SK-N-SH (cell line): ENCODE data around the gene PRRT1B.

ENCODE experiments used
- EZH2phosphoT487 ChIP-seq: fragments of 200-600 bp; sonication (generic); IDR thresholded peaks from 2 replicates; pipeline ENCODE4 v1.6.1; 2017; ENCODE audit warnings: low read depth, mixed run types, mild to moderate bottlenecking, antibody characterized with exemption, moderate library complexity, borderline replicate concordance
- NFIC ChIP-seq: IDR thresholded peaks from 2 replicates; pipeline ENCODE4 v1.4.0; 2012; ENCODE audit warnings: borderline replicate concordance
- POLR2AphosphoS5 ChIP-seq: IDR thresholded peaks from 2 replicates; pipeline ENCODE4 v1.6.1; 2012; ENCODE audit warnings: low read depth, low read length
- RFX5 ChIP-seq: IDR thresholded peaks from 2 replicates; pipeline ENCODE4 v1.6.1; 2012; ENCODE audit warnings: mild to moderate bottlenecking, improper control_type of control experiment, low read length
- TAF1 ChIP-seq: IDR thresholded peaks from 2 replicates; pipeline ENCODE4 v1.6.1; 2012; ENCODE audit warnings: low read depth, mild to moderate bottlenecking, low read length, moderate library complexity, borderline replicate concordance
- TF ChIP-seq, protein P1 (sequence below): fragments of 200-600 bp; sonication (generic); IDR thresholded peaks from 2 replicates; pipeline ENCODE4 v1.6.1; 2017; ENCODE audit warnings: antibody characterized with exemption, mild to moderate bottlenecking, moderate library complexity
- TF ChIP-seq, protein P2 (sequence below): fragments of 150-350 bp; IDR thresholded peaks from 2 replicates; pipeline ENCODE4 v1.6.1; 2017; ENCODE audit warnings: antibody characterized with exemption, low read length, low read depth, borderline replicate concordance
- TF ChIP-seq, protein P3 (sequence below): IDR thresholded peaks from 2 replicates; pipeline ENCODE4 v1.4.0; 2012; ENCODE audit warnings: low read depth

DNA sequence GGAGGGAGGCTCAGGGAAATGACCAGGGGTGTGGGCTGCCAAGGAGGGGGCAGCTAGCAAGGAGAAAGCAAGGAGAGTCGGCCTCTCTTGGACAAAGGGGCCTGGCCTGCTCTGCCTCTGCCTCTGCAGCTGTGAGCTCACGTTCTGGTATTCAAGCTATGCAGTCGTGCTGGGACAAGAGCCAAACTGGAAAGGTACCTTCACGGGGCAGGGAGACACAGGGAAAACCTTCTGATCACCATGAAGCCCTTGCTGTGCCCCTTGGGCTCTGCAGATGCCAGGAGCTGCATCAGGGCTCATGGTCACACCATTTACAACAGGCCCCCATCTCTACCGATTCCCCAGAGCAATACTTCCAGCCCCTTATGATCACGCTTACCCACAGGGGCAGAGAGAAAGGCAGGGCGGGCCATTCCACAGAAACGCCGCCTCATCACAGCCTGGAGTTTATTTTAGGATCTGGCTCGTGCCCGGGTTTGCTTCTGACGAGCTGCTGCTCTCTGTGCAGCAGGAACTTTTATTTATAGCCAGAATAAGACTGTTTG is 63.2 kb downstream of the PRRT1B start:
- TF ChIP-seq, protein P1, sequence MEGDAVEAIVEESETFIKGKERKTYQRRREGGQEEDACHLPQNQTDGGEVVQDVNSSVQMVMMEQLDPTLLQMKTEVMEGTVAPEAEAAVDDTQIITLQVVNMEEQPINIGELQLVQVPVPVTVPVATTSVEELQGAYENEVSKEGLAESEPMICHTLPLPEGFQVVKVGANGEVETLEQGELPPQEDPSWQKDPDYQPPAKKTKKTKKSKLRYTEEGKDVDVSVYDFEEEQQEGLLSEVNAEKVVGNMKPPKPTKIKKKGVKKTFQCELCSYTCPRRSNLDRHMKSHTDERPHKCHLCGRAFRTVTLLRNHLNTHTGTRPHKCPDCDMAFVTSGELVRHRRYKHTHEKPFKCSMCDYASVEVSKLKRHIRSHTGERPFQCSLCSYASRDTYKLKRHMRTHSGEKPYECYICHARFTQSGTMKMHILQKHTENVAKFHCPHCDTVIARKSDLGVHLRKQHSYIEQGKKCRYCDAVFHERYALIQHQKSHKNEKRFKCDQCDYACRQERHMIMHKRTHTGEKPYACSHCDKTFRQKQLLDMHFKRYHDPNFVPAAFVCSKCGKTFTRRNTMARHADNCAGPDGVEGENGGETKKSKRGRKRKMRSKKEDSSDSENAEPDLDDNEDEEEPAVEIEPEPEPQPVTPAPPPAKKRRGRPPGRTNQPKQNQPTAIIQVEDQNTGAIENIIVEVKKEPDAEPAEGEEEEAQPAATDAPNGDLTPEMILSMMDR = no peak
- TF ChIP-seq, protein P2, sequence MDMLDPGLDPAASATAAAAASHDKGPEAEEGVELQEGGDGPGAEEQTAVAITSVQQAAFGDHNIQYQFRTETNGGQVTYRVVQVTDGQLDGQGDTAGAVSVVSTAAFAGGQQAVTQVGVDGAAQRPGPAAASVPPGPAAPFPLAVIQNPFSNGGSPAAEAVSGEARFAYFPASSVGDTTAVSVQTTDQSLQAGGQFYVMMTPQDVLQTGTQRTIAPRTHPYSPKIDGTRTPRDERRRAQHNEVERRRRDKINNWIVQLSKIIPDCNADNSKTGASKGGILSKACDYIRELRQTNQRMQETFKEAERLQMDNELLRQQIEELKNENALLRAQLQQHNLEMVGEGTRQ = no peak
- TF ChIP-seq, protein P3, sequence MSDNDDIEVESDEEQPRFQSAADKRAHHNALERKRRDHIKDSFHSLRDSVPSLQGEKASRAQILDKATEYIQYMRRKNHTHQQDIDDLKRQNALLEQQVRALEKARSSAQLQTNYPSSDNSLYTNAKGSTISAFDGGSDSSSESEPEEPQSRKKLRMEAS = no peak
- no peak for TF ChIP-seq EZH2phosphoT487
- no peak for TF ChIP-seq TAF1
- TF ChIP-seq POLR2AphosphoS5 = no peak
- TF ChIP-seq RFX5 = no peak
- peak; percentile 90 for TF ChIP-seq NFIC
